Measurements from ENCODE around the gene SORCS2.

SORCS2 gene

DNA sequence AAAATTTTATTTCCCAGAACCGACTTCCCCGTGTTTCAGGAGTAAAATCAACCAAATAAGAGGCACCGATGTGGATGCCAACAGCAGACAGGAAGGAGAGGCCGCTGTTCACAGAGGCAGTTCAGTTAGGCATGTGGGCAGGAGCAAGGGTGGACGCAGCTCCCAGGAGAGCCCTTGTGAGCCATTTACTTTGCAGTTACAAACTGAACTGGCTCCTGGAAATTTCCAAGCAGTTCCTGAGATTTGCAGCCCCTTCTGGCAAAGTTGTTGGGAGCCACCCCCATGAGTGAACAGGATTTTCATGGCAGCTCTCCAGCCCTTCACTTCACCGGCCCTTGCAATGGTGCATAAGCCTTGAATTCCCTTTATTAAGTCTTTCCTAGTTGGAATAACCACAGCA lies 558.2 kb downstream of the SORCS2 start:
- Mint-ChIP-seq H3K27me3 (ENCODE audit: low read depth) (no peaks in the 10 kb centered on the region), H3K4me3 (no peak overlapping the region), H3K27ac (no peak overlapping the region), H3K36me3 (ENCODE audit: low read depth) (no peaks in the 10 kb centered on the region), H3K9me3 (no peaks in the 10 kb centered on the region), H3K4me1 (ENCODE audit: low read depth) (peaks cover 11% of the 10 kb centered on the region)

GRCh38 chr4:7750972-7751371 lies 558.6 kb downstream of the SORCS2 start:
- Mint-ChIP-seq H3K27me3 (ENCODE audit: low read depth) (no peaks in the 10 kb centered on the region), H3K27ac (no peak overlapping the region), H3K4me1 (ENCODE audit: low read depth) (peaks cover 11% of the 10 kb centered on the region), H3K36me3 (ENCODE audit: low read depth) (no peaks in the 10 kb centered on the region), H3K9me3 (no peaks in the 10 kb centered on the region), H3K4me3 (no peak overlapping the region)

- H3K36me3 Mint-ChIP-seq (ENCODE audit: low read depth): no peaks in the 10 kb centered on the region
- no peak overlapping the region for H3K27ac Mint-ChIP-seq
- peaks cover 11% of the 10 kb centered on the region for H3K4me1 Mint-ChIP-seq (ENCODE audit: low read depth)
- H3K4me3 Mint-ChIP-seq: no peak overlapping the region
- no peaks in the 10 kb centered on the region for H3K27me3 Mint-ChIP-seq (ENCODE audit: low read depth)
- no peaks in the 10 kb centered on the region for H3K9me3 Mint-ChIP-seq
These were observed 560.3 kb downstream of the SORCS2 start for GRCh38 chr4:7752649-7753048.

- no peak overlapping the region for H3K4me3 Mint-ChIP-seq
- no peak overlapping the region for H3K27ac Mint-ChIP-seq
These were observed 560.9 kb downstream of the SORCS2 start for GRCh38 chr4:7753271-7753670.

GRCh38 chr4:7753931-7754465 lies 561.7 kb downstream of the SORCS2 start:
- Mint-ChIP-seq H3K36me3 (ENCODE audit: low read depth) (no peaks in the 10 kb centered on the region), H3K4me3 (no peak overlapping the region), H3K27ac (no peak overlapping the region), H3K27me3 (ENCODE audit: low read depth) (no peaks in the 10 kb centered on the region), H3K9me3 (no peaks in the 10 kb centered on the region), H3K4me1 (ENCODE audit: low read depth) (peaks cover 14% of the 10 kb centered on the region)

More at GRCh38 chr4:7753271-7753670, 560.9 kb downstream of the SORCS2 start:
- Mint-ChIP-seq H3K36me3 (ENCODE audit: low read depth) (no peaks in the 10 kb centered on the region), H3K9me3 (no peaks in the 10 kb centered on the region), H3K27me3 (ENCODE audit: low read depth) (no peaks in the 10 kb centered on the region), H3K4me1 (ENCODE audit: low read depth) (peaks cover 12% of the 10 kb centered on the region)

- Mint-ChIP-seq H3K4me1 (ENCODE audit: low read depth) (peaks cover 13% of the 10 kb centered on the region), H3K27ac (no peak overlapping the region), H3K9me3 (no peaks in the 10 kb centered on the region), H3K27me3 (ENCODE audit: low read depth) (no peaks in the 10 kb centered on the region), H3K36me3 (ENCODE audit: low read depth) (no peaks in the 10 kb centered on the region), H3K4me3 (no peak overlapping the region)
These were observed 562.4 kb downstream of the SORCS2 start for GRCh38 chr4:7754565-7755262.

- Mint-ChIP-seq H3K4me3 (no peak overlapping the region), H3K27me3 (ENCODE audit: low read depth) (no peaks in the 10 kb centered on the region), H3K27ac (no peak overlapping the region), H3K9me3 (no peaks in the 10 kb centered on the region), H3K4me1 (ENCODE audit: low read depth) (peaks cover 14% of the 10 kb centered on the region), H3K36me3 (ENCODE audit: low read depth) (no peaks in the 10 kb centered on the region)
These were observed 563.2 kb downstream of the SORCS2 start for GRCh38 chr4:7755561-7755960.

GRCh38 chr4:7756071-7756470 lies 563.7 kb downstream of the SORCS2 start:
- Mint-ChIP-seq H3K9me3 (no peaks in the 10 kb centered on the region), H3K27me3 (ENCODE audit: low read depth) (no peaks in the 10 kb centered on the region), H3K4me3 (no peak overlapping the region), H3K4me1 (ENCODE audit: low read depth) (peaks cover 14% of the 10 kb centered on the region), H3K27ac (no peak overlapping the region), H3K36me3 (ENCODE audit: low read depth) (no peaks in the 10 kb centered on the region)

GRCh38 chr4:7756561-7757355 lies 564.4 kb downstream of the SORCS2 start:
- Mint-ChIP-seq H3K9me3 (no peaks in the 10 kb centered on the region), H3K4me1 (ENCODE audit: low read depth) (peaks cover 18% of the 10 kb centered on the region), H3K4me3 (no peak overlapping the region), H3K27ac (no peak overlapping the region), H3K36me3 (ENCODE audit: low read depth) (no peaks in the 10 kb centered on the region), H3K27me3 (ENCODE audit: low read depth) (no peaks in the 10 kb centered on the region)

DNA sequence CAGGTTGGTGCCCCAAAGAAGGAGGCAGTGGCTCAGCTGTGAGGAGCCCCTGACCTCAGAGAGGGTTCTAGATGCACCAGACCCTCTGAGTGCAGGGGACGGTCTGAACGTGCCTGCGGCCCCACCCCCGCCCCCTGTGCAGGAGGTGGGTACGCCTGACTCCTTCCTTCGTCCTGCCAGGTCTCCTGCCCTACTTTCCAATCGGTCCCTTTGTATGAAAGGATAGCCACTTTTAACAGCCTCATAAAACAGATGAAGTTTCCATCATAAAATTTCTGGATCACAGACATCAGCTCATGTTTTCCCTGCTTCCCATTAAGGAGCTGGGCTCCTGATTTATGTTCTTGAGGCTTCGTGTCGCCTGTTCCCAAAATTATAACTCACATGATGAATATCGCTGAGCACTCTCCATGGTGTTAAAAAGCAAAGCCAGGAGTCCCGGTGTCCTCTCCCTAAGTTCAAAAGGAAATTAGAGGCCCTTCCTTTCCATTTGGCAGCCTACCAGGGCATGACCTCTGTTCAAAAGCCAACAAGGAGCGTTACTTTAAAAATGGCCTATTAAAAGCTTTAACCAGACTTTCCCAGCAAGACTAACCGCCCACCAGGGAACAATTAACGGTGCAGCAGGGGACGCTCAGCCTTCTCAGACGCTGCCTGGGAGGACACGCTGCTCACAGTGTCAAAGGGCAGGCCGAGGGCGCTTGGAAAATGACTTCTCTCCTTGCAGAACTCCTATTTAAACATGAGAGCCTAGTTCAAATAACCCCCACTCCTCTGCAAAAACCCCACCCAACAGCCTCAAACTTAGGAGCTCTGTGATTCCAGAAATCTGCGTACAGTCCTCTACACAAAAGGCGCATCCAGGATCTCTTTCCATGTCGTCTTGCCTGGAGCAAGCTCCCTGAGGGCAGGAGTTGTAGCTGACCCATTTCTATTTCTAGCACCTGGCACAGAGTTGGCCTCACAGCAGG lies 565.4 kb downstream of the SORCS2 start:
- Mint-ChIP-seq H3K4me1 (ENCODE audit: low read depth) (peaks cover 19% of the 10 kb centered on the region), H3K27ac (peak overlapping the region; percentile 52), H3K4me3 (peak overlapping the region; percentile 19), H3K9me3 (no peaks in the 10 kb centered on the region), H3K27me3 (ENCODE audit: low read depth) (no peaks in the 10 kb centered on the region), H3K36me3 (ENCODE audit: low read depth) (no peaks in the 10 kb centered on the region)

DNA sequence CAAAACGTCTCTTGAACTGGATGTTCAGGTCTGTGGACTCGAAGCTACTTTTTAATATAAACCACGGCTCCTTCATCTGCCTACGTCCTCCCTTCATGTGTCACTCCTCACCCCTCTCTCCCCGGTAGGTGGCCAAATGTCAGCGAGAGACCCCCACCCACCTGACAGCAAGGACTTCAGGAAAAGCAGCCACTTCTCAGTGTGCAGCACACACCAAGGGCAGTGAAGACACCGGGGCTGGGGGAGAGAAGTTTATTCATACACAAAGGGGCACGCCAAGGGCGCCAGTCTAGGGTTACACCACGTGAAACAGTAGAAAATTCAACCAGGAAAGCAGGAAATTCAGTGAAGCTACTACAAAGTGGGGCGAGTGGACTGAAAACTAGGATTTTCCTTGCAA lies 566.1 kb downstream of the SORCS2 start:
- H3K36me3 Mint-ChIP-seq (ENCODE audit: low read depth): no peaks in the 10 kb centered on the region
- H3K27ac Mint-ChIP-seq: peak overlapping the region; percentile 72
- no peaks in the 10 kb centered on the region for H3K9me3 Mint-ChIP-seq
- peak overlapping the region; percentile 19 for H3K4me3 Mint-ChIP-seq
- H3K4me1 Mint-ChIP-seq (ENCODE audit: low read depth): peaks cover 19% of the 10 kb centered on the region
- H3K27me3 Mint-ChIP-seq (ENCODE audit: low read depth): no peaks in the 10 kb centered on the region

DNA sequence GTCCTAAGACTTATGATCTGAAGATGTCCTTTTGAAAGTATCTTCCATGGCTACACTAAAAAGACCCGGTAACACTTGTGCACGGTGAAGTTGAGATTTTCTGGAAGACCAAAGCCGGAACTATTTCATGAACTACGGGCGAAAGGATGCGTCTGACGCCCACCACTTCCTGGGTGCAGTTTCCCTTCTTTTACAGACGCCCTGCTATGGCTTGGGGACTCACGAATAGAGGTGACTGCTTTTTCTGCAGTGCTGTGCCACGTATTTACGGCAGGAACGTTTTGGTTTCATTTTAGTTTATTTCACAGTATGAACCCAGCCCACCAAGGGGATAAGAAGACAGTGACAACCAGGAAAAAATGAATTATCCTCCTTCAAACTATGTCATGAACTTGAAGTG lies 566.9 kb downstream of the SORCS2 start:
- no peaks in the 10 kb centered on the region for H3K27me3 Mint-ChIP-seq (ENCODE audit: low read depth)
- peaks cover 19% of the 10 kb centered on the region for H3K4me1 Mint-ChIP-seq (ENCODE audit: low read depth)
- H3K36me3 Mint-ChIP-seq (ENCODE audit: low read depth): no peaks in the 10 kb centered on the region
- H3K4me3 Mint-ChIP-seq: peak overlapping the region; percentile 79
- H3K27ac Mint-ChIP-seq: peak overlapping the region; percentile 94
- no peaks in the 10 kb centered on the region for H3K9me3 Mint-ChIP-seq

DNA sequence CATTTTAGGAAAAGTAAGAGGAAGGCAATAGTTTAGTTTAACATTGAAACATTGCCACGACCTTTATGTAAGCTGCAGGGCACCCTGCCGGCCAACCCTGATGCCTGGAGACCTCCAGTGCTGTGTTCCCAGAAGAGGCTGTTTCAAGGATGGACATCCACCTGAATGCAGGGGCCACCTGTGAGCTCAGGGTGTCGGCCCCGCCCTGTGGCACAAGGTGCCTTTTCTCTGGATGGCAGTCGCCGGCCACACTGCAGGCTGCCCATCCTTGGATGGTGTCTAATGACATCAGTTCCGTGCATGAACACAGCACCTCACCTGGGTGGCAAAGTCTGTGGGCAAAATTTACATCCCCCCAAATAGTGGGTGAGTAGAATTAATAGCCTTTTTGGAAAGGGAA lies 567.3 kb downstream of the SORCS2 start:
- Mint-ChIP-seq H3K9me3 (no peaks in the 10 kb centered on the region), H3K4me1 (ENCODE audit: low read depth) (peaks cover 19% of the 10 kb centered on the region), H3K36me3 (ENCODE audit: low read depth) (no peaks in the 10 kb centered on the region), H3K27ac (peak overlapping the region; percentile 94), H3K4me3 (peak overlapping the region; percentile 79), H3K27me3 (ENCODE audit: low read depth) (no peaks in the 10 kb centered on the region)

- H3K27me3 Mint-ChIP-seq (ENCODE audit: low read depth): no peaks in the 10 kb centered on the region
- H3K4me1 Mint-ChIP-seq (ENCODE audit: low read depth): peaks cover 19% of the 10 kb centered on the region
- H3K36me3 Mint-ChIP-seq (ENCODE audit: low read depth): no peaks in the 10 kb centered on the region
- no peaks in the 10 kb centered on the region for H3K9me3 Mint-ChIP-seq
- H3K4me3 Mint-ChIP-seq: no peak overlapping the region
- H3K27ac Mint-ChIP-seq: peak overlapping the region; percentile 94
These were observed 567.9 kb downstream of the SORCS2 start for GRCh38 chr4:7760228-7760627.
